H1 (cell line): ENCODE measurements around the gene SRR. TPM values are rescaled to one million over a fixed set of nuclear protein-coding genes. Genes with fewer than 3 reads are reported as not detected.

Experiments used
- CTCF ChIA-PET: fragments of 300-600 bp; sonication (Branson Sonifier 250); formaldehyde crosslinking; loops from one replicate; lab custom pipeline; 2021; ENCODE audit not compliant: partially characterized antibody; lab: Charles Lee
- POLR2A ChIA-PET: fragments of 300-600 bp; sonication (Branson Sonifier 250); formaldehyde crosslinking; loops from one replicate; lab custom pipeline; 2021; ENCODE audit warnings: inconsistent platforms; ENCODE audit not compliant: partially characterized antibody; lab: Charles Lee
- DNase-seq, 2 experiments: peaks; one replicate each; pipeline versions ENCODE4 v3.0.0 to v3.0.0-alpha.2; 2010 to 2022; ENCODE audit warnings: low spot score in 2 of 2, low read depth in 1 of 2, mixed read lengths in 1 of 2
- FAIRE-seq: peaks from 2 replicates; lab custom pipeline; 2011; peaks lifted over from hg19 to GRCh38; lab: Jason Lieb, UNC
- H2AFZ ChIP-seq: 2 replicates; pipeline ENCODE4 v1.8.1; 2012; ENCODE audit warnings: low read length, inconsistent platforms
- H2AK5ac ChIP-seq: 2 replicates; pipeline ENCODE4 v1.6.1; 2013; ENCODE audit warnings: low read depth, low read length
- H2BK120ac ChIP-seq: replicated peaks from 2 replicates; pipeline ENCODE3; 2013; ENCODE audit warnings: low read depth, low read length, inconsistent platforms
- H2BK12ac ChIP-seq: 2 replicates; pipeline ENCODE4 v1.6.1; 2013; ENCODE audit warnings: low read depth, low read length
- H2BK15ac ChIP-seq: 2 replicates; pipeline ENCODE4 v1.6.1; 2013; ENCODE audit warnings: low read length
- H2BK20ac ChIP-seq: 2 replicates; pipeline ENCODE4 v1.6.1; 2013; ENCODE audit warnings: low read length
- H2BK5ac ChIP-seq: 2 replicates; pipeline ENCODE4 v1.6.1; 2013; ENCODE audit warnings: low read depth, low read length
- H3K14ac ChIP-seq: 2 replicates; pipeline ENCODE4 v1.6.1; 2013; ENCODE audit warnings: inconsistent platforms; ENCODE audit not compliant: insufficient read length
- H3K18ac ChIP-seq: 2 replicates; pipeline ENCODE4 v1.6.1; 2013; ENCODE audit warnings: low read length; ENCODE audit errors: extremely low read depth
- H3K23ac ChIP-seq: 2 replicates; pipeline ENCODE4 v1.6.1; 2013; ENCODE audit warnings: inconsistent platforms; ENCODE audit not compliant: insufficient read length
- H3K23me2 ChIP-seq: 2 replicates; pipeline ENCODE4 v1.6.1; 2013; ENCODE audit warnings: low read depth, low read length
- H3K27ac ChIP-seq: 2 replicates; pipeline ENCODE4 v1.6.1; 2011; ENCODE audit warnings: low read depth, low read length, inconsistent platforms
- H3K27me3 ChIP-seq, 4 experiments: replicated peaks in 1 of 4; 1 replicate in 1 of 4; 2 replicates in 3 of 4; pipeline versions ENCODE4 v1.6.1 to v1.8.1; 2011 to 2013; ENCODE audit warnings: low read length in 3 of 4, mild to moderate bottlenecking in 3 of 4, inconsistent platforms in 2 of 4, mixed read lengths in 2 of 4, moderate library complexity in 1 of 4; ENCODE audit not compliant: control insufficient read depth in 3 of 4, insufficient read depth in 3 of 4; ENCODE audit errors: extremely low read depth in 1 of 4
- H3K36me3 ChIP-seq, 4 experiments: 2 replicates each; pipeline versions ENCODE4 v1.6.1 to v1.8.1; 2011 to 2013; ENCODE audit warnings: mild to moderate bottlenecking in 4 of 4, low read length in 3 of 4, moderate library complexity in 2 of 4, control low read depth in 1 of 4, inconsistent platforms in 1 of 4; ENCODE audit not compliant: insufficient read depth in 4 of 4, control insufficient read depth in 2 of 4
- H3K4ac ChIP-seq: replicated peaks from 2 replicates; pipeline ENCODE3; 2013; ENCODE audit warnings: low read length, low read depth, mixed read lengths, inconsistent platforms; ENCODE audit not compliant: insufficient read length
- H3K4me1 ChIP-seq, 4 experiments: replicated peaks in 1 of 4; 1 replicate in 1 of 4; 2 replicates in 3 of 4; pipeline versions ENCODE4 v1.6.1 to v1.8.1; 2011 to 2013; ENCODE audit warnings: low read length in 3 of 4, inconsistent platforms in 2 of 4, mixed read lengths in 1 of 4; ENCODE audit not compliant: insufficient read depth in 4 of 4, control insufficient read depth in 3 of 4
- H3K4me2 ChIP-seq, 2 experiments: 2 replicates each; pipeline versions ENCODE4 v1.6.1 to v1.8.1; 2011 to 2013; ENCODE audit warnings: low read depth in 2 of 2, low read length in 2 of 2, control low read depth in 1 of 2, inconsistent platforms in 1 of 2, mild to moderate bottlenecking in 1 of 2; ENCODE audit not compliant: insufficient read depth in 1 of 2
- H3K4me3 ChIP-seq, 4 experiments: fragments of 200-600, 300-600 bp in 1 of 4; sonication (generic), shearing (Covaris generic), sonication (Bioruptor Twin) in 1 of 4; 2 replicates each; pipeline versions ENCODE4 v1.5.1 to v1.8.1; 2011 to 2016; ENCODE audit warnings: low read length in 4 of 4, low read depth in 3 of 4, control low read depth in 2 of 4, inconsistent platforms in 2 of 4, mild to moderate bottlenecking in 2 of 4, mixed read lengths in 1 of 4, moderate library complexity in 1 of 4; ENCODE audit not compliant: insufficient read depth in 2 of 4; ENCODE audit errors: extremely low read depth in 1 of 4
- H3K56ac ChIP-seq: replicated peaks from 2 replicates; pipeline ENCODE3; 2013; ENCODE audit warnings: low read depth, mild to moderate bottlenecking, mixed read lengths, low read length, inconsistent platforms; ENCODE audit not compliant: insufficient read length
- H3K79me1 ChIP-seq: 2 replicates; pipeline ENCODE4 v1.6.1; 2013; ENCODE audit warnings: low read depth, low read length, control low read depth
- H3K79me2 ChIP-seq, 2 experiments: 2 replicates each; pipeline versions ENCODE4 v1.6.1 to v1.8.1; 2012 to 2013; ENCODE audit warnings: low read length in 2 of 2, mild to moderate bottlenecking in 2 of 2, inconsistent platforms in 1 of 2; ENCODE audit not compliant: insufficient read depth in 2 of 2, control insufficient read depth in 1 of 2
- H3K9ac ChIP-seq, 4 experiments: replicated peaks in 1 of 4; 1 replicate in 1 of 4; 2 replicates in 3 of 4; pipeline versions ENCODE4 v1.6.1 to v1.8.1; 2011 to 2013; ENCODE audit warnings: low read depth in 3 of 4, low read length in 3 of 4, control low read depth in 2 of 4, mild to moderate bottlenecking in 2 of 4, moderate library complexity in 2 of 4, inconsistent platforms in 1 of 4; ENCODE audit errors: extremely low read depth in 1 of 4
- H3K9me3 ChIP-seq, 2 experiments: 2 replicates each; pipeline versions ENCODE4 v1.6.1 to v1.8.1; 2012 to 2013; ENCODE audit warnings: mild to moderate bottlenecking in 2 of 2, moderate library complexity in 2 of 2, control low read depth in 1 of 2, inconsistent platforms in 1 of 2, low read depth in 1 of 2, low read length in 1 of 2, mixed read lengths in 1 of 2; ENCODE audit not compliant: insufficient read depth in 2 of 2
- H4K20me1 ChIP-seq, 2 experiments: replicated peaks in 1 of 2; 2 replicates each; pipeline versions ENCODE3 to v1.8.1; 2011 to 2013; ENCODE audit warnings: inconsistent platforms in 2 of 2, low read length in 2 of 2, mild to moderate bottlenecking in 1 of 2; ENCODE audit not compliant: insufficient read depth in 2 of 2, control insufficient read depth in 1 of 2
- H4K5ac ChIP-seq: 2 replicates; pipeline ENCODE4 v1.6.1; 2013; ENCODE audit warnings: low read length, low read depth, mixed read lengths, inconsistent platforms; ENCODE audit not compliant: insufficient read length
- H4K8ac ChIP-seq: 2 replicates; pipeline ENCODE4 v1.8.0; 2013; ENCODE audit warnings: mild to moderate bottlenecking, moderate library complexity, low read length, inconsistent platforms; ENCODE audit not compliant: insufficient read depth; ENCODE audit errors: extremely low read depth
- H4K91ac ChIP-seq: replicated peaks from 2 replicates; pipeline ENCODE3; 2013; ENCODE audit warnings: low read length, mixed read lengths, inconsistent platforms; ENCODE audit not compliant: insufficient read length
- EP300 ChIP-seq, 2 experiments: IDR thresholded peaks; 1 replicate in 1 of 2; 2 replicates in 1 of 2; pipeline ENCODE4 v1.6.1; 2011 to 2012; ENCODE audit warnings: low read depth in 2 of 2, low read length in 2 of 2, mild to moderate bottlenecking in 2 of 2, borderline replicate concordance in 1 of 2, inconsistent platforms in 1 of 2, moderate library complexity in 1 of 2
- KDM4A ChIP-seq: IDR thresholded peaks from one replicate; pipeline ENCODE4 v1.7.1; 2012; ENCODE audit warnings: low read depth, mild to moderate bottlenecking, moderate library complexity, low read length, inconsistent platforms; ENCODE audit not compliant: severe bottlenecking
- SIN3A ChIP-seq, 2 experiments: IDR thresholded peaks in 1 of 2; conservative IDR thresholded peaks in 1 of 2; 2 replicates each; pipeline ENCODE4 v1.6.1; 2011 to 2012; ENCODE audit warnings: low read length in 2 of 2, improper control_type of control experiment in 1 of 2, low read depth in 1 of 2, mild to moderate bottlenecking in 1 of 2
- SIX5 ChIP-seq: IDR thresholded peaks from 2 replicates; pipeline ENCODE4 v1.6.1; 2011; ENCODE audit warnings: mild to moderate bottlenecking, low read depth, low read length
- SUZ12 ChIP-seq: fragments of 200-600 bp; sonication (generic); IDR thresholded peaks from 2 replicates; pipeline ENCODE4 v1.6.1; 2012; ENCODE audit warnings: mild to moderate bottlenecking, inconsistent platforms, low read length, moderate library complexity, mixed read lengths
- whole genome bisulfite sequencing, 2 experiments: shearing (Covaris generic) in 1 of 2; methylation state at CpG; one replicate each; pipeline versions ENCODE4 v1.1.6 to v1.1.7; 2013 to 2015; ENCODE audit warnings: low lambda C conversion rate in 2 of 2, mixed read lengths in 2 of 2, inconsistent platforms in 1 of 2, low coverage in 1 of 2, missing lambda C conversion rate in 1 of 2; ENCODE audit not compliant: insufficient replicate concordance in 2 of 2, insufficient coverage in 1 of 2, insufficient read length in 1 of 2; ENCODE audit errors: extremely low coverage in 1 of 2, missing lambda C conversion rate in 1 of 2; 5-methylcytosine and 5-hydroxymethylcytosine counted together
- polyA plus RNA-seq, 7 experiments: library from polyadenylated mRNA; depleted of rRNA in 3 of 7; stranded (reverse) in 5 of 7; unstranded in 2 of 7; fragments of >200 nt in 5 of 7; fragments of 200-250 nt in 2 of 7; gene quantifications; 1 replicate in 5 of 7; 2 replicates in 1 of 7; 4 replicates in 1 of 7; pipeline versions ENCODE4 v1.2.1 to v1.2.3, GENCODE V29; 2011 to 2013; ENCODE audit warnings: missing spikeins in 2 of 7, mixed read lengths in 2 of 7
- total RNA-seq: library from RNA; stranded (reverse); fragmentation: NEBNext Ultra II Directional; extraction: Animal tissue kit (Norgen Biotek cat#: 25700); gene quantifications from 2 replicates; pipeline ENCODE4 v1.2.1, GENCODE V29; 2021
- TF ChIP-seq, protein P1 (sequence below): IDR thresholded peaks from 2 replicates; pipeline ENCODE4 v1.6.1; 2012; ENCODE audit warnings: low read length, inconsistent platforms
- TF ChIP-seq, protein P2 (sequence below): IDR thresholded peaks from 2 replicates; pipeline ENCODE4 v1.6.1; 2012; ENCODE audit warnings: inconsistent platforms

The SRR gene
- total and polyA plus RNA-seq, 2 of the 8 experiments (the other 6 are each of a cell fraction or from before 2014, with no cell fraction given): 3.6 to 4.5 TPM

DNA sequence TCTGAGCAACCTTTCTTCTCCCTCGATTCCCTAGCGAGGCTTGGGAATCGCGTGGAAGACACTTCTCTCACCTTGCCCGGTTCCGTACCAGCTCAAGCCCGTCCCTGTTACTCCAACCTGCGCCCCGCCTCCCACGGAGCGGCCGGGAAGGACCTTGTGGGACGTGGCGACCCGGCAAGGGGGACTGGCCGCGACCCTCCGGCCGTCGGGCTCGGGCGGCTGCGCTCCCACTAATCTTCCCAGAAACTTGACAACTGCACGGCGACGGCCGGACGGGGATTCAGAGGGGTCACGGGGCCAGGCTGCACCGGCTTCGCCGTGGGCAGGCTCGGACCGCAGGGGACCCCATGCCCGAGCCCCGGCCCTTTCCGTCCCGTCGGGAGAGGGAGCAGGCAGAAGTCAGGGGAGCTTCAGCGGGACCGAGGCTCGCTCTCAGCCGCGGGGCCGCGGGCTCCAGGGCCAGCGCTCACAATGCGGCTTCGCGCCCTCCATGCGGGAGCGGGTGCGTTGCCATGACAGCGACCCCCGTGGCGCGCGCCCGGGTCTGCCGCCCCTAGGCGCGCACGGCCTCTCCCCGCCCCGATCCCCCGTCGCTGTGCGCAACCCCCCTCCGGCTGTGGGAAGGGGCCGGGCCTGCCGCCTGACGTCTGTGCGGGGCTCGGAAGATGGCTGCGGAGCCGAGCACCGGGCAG lies 33.2 kb downstream of the SRR start, which contains the start of gene SGSM2:
SGSM2 (plus strand) TSS at position 650 of the 692 bp plus-strand sequence. CDS start 188 bp downstream, outside the sequence.
- no peak for FAIRE-seq
- TF ChIP-seq, protein P1, sequence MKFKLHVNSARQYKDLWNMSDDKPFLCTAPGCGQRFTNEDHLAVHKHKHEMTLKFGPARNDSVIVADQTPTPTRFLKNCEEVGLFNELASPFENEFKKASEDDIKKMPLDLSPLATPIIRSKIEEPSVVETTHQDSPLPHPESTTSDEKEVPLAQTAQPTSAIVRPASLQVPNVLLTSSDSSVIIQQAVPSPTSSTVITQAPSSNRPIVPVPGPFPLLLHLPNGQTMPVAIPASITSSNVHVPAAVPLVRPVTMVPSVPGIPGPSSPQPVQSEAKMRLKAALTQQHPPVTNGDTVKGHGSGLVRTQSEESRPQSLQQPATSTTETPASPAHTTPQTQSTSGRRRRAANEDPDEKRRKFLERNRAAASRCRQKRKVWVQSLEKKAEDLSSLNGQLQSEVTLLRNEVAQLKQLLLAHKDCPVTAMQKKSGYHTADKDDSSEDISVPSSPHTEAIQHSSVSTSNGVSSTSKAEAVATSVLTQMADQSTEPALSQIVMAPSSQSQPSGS: 0 out of 2 replicates have a peak, but pooled peaks have one; percentile 5
- TF ChIP-seq KDM4A: peak; percentile 17
- TF ChIP-seq SIX5: no peak
- TF ChIP-seq, protein P2, sequence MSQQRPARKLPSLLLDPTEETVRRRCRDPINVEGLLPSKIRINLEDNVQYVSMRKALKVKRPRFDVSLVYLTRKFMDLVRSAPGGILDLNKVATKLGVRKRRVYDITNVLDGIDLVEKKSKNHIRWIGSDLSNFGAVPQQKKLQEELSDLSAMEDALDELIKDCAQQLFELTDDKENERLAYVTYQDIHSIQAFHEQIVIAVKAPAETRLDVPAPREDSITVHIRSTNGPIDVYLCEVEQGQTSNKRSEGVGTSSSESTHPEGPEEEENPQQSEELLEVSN: no peak; the same call in 1 of the 2 replicates
- TF ChIP-seq EP300 (IDR thresholded peaks at IDR 0.05; ENCODE audit: borderline replicate concordance in 1 of 2, low read depth in 2 of 2, low read length in 2 of 2): 0 out of 3 replicates have a peak, but pooled peaks of 1 of the 2 experiments have one; percentile 8
- peak in 1 of 2 experiments; percentile 29; a peak in 1 of 4 replicates for TF ChIP-seq SIN3A (conservative IDR thresholded peaks at IDR 0.05 in 1 of 2, IDR thresholded peaks at IDR 0.05 in 1 of 2; ENCODE audit: low read depth in 1 of 2, low read length in 2 of 2)
- peak; percentile 45; the same call in 1 of the 2 replicates for TF ChIP-seq SUZ12

More for the DNA sequence above, 33.2 kb downstream of the SRR start, which contains the start of gene SGSM2:
- Histone ChIP-seq H4K91ac (peak within 1 kb of the TSS; percentile 52), H3K36me3 (peaks cover 28 to 38% (median 32%) of the 10 kb centered on the region in 4 experiments), H3K9ac (peak within 1 kb of the TSS; percentile 61 to 74 (median 63)), H3K4me1 (peaks cover 3 to 30% (median 13%) of the 10 kb centered on the region in 4 experiments; a peak in 6 of 7 replicates), H2BK120ac (no peak within 1 kb of the TSS), H3K18ac (peak within 1 kb of the TSS; percentile 94), H2BK5ac (peak within 1 kb of the TSS; percentile 84), H3K27me3 (no peaks in the 10 kb centered on the region), H3K79me2 (peaks cover 0 to 45% of the 10 kb centered on the region in 2 experiments; a peak in 2 of 4 replicates), H4K5ac (peak within 1 kb of the TSS; percentile 82), H3K4me3 (peak within 1 kb of the TSS; percentile 92 to 96 (median 94)), H4K8ac (peak within 1 kb of the TSS; percentile 9; the same call in 1 of the 2 replicates), H3K79me1 (peaks cover 5% of the 10 kb centered on the region), H3K9me3 (no peaks in the 10 kb centered on the region), H3K4me2 (peak within 1 kb of the TSS; percentile 85 to 99), H4K20me1 (peaks cover 0 to 3% of the 10 kb centered on the region in 2 experiments), H2BK20ac (no peak within 1 kb of the TSS), H3K4ac (peak within 1 kb of the TSS; percentile 65), H3K23me2 (peaks cover 20% of the 10 kb centered on the region), H2BK15ac (peak within 1 kb of the TSS; percentile 81; the same call in 1 of the 2 replicates), H2AFZ (peak within 1 kb of the TSS; percentile 27; the same call in 1 of the 2 replicates), H3K23ac (peak within 1 kb of the TSS; percentile 71), H3K14ac (no peak within 1 kb of the TSS), H3K56ac (peak within 1 kb of the TSS; percentile 20), H3K27ac (peak within 1 kb of the TSS; percentile 38), H2AK5ac (no peak within 1 kb of the TSS), H2BK12ac (0 out of 2 replicates have a peak within 1 kb of the TSS, but pooled peaks have one; percentile 60)
- DNase-seq: peak in 1 of 2 experiments; percentile 75
- WGBS, 2 experiments: 2% methylated on average over 73 of the region's 77 CpGs; no CpG with 5 or more reads in 1 of the 2 experiments
- ChIA-PET POLR2A (interaction anchor here (0.8 to 11.4 kb wide), 22 partner anchors 11 to 374 kb away, joined by 3 to 230 read pairs (median 6); partner anchors contain the start of genes SMG6 and SRR), CTCF (interaction anchor here (1.1 to 8.2 kb wide), 7 partner anchors 10 to 79 kb away, joined by 4 to 69 read pairs (median 10); no protein-coding TSS in a partner anchor)
